Naive B cell (primary cell): Measurements from ENCODE around the gene EXOC2. TPM values are rescaled to one million over a fixed set of nuclear protein-coding genes. Genes with fewer than 3 reads are reported as not detected.
A peak's percentile ranks its signal among the peaks of the same experiment; 100 is the strongest.

ENCODE experiments used
- ATAC-seq, 2 donors: fragments of 150-1000 bp; cut with Tn5 transposase; 2 replicates each; pipeline ENCODE4 v1.10.0; 2021; ENCODE audit warnings: low read depth in 2 of 2, mild to moderate bottlenecking in 2 of 2, moderate library complexity in 2 of 2
- DNase-seq: peaks from one replicate; pipeline ENCODE4 v3.0.0; 2022
- H3K27ac Mint-ChIP-seq, 6 donors: one replicate each; pipeline ENCODE4 v1.8.0; 2020 to 2022; ENCODE audit warnings: mild to moderate bottlenecking in 6 of 6, mixed read lengths in 6 of 6, moderate library complexity in 5 of 6, inconsistent platforms in 2 of 6
- H3K27me3 Mint-ChIP-seq, 3 donors: one replicate each; pipeline ENCODE4 v1.8.0; 2021 to 2022; ENCODE audit warnings: mixed read lengths in 3 of 3, mild to moderate bottlenecking in 1 of 3
- H3K36me3 Mint-ChIP-seq, 2 donors: one replicate each; pipeline ENCODE4 v1.8.0; 2020 to 2022; ENCODE audit warnings: mixed read lengths in 2 of 2, inconsistent platforms in 1 of 2, mild to moderate bottlenecking in 1 of 2
- H3K4me1 Mint-ChIP-seq, 3 donors: one replicate each; pipeline ENCODE4 v1.8.0; 2020 to 2022; ENCODE audit warnings: mixed read lengths in 3 of 3, inconsistent platforms in 1 of 3, mild to moderate bottlenecking in 1 of 3, moderate library complexity in 1 of 3
- H3K4me3 Mint-ChIP-seq, 8 donors: one replicate each; pipeline ENCODE4 v1.8.0; 2020 to 2022; ENCODE audit warnings: mild to moderate bottlenecking in 8 of 8, mixed read lengths in 8 of 8, moderate library complexity in 8 of 8, inconsistent platforms in 2 of 8
- H3K9me3 Mint-ChIP-seq, 7 donors: one replicate each; pipeline ENCODE4 v1.8.0; 2020 to 2022; ENCODE audit warnings: mixed read lengths in 7 of 7, mild to moderate bottlenecking in 5 of 7, inconsistent platforms in 2 of 7, moderate library complexity in 1 of 7
- polyA plus RNA-seq, 6 donors: library from polyadenylated mRNA; unstranded; fragments of 300-500 nt; fragmentation: Illumina TruSeq; gene quantifications; one replicate each; pipeline ENCODE4 v1.2.3, GENCODE V29; 2021; ENCODE audit warnings: low read depth in 6 of 6

Gene EXOC2
- polyA plus RNA-seq, 6 donors from 2014 or later, result 18.0 to 34.8 (median 28.6) TPM

- Mint-ChIP-seq H3K4me1 (peaks cover 0 to 2% (median 0%) of the 10 kb centered on the region in 3 donors), H3K27me3 (peaks cover 13 to 32% (median 19%) of the 10 kb centered on the region in 3 donors), H3K4me3 (no peak overlapping the region), H3K9me3 (peaks cover 0 to 4% (median 0%) of the 10 kb centered on the region in 7 donors), H3K27ac (no peak overlapping the region), H3K36me3 (peaks cover 0 to 8% of the 10 kb centered on the region in 2 donors)
- ATAC-seq, result no peak
- no peak for DNase-seq
Measured at GRCh38 chr6:718345-718744, 25.4 kb upstream of the EXOC2 start.

- H3K4me3 Mint-ChIP-seq, result no peak overlapping the region
- peaks cover 8 to 26% (median 19%) of the 10 kb centered on the region in 3 donors for H3K27me3 Mint-ChIP-seq
- H3K36me3 Mint-ChIP-seq, result peaks cover 0 to 8% of the 10 kb centered on the region in 2 donors
- ATAC-seq, result no peak
- no peak for DNase-seq
- peaks cover 0 to 2% (median 0%) of the 10 kb centered on the region in 3 donors for H3K4me1 Mint-ChIP-seq
- H3K27ac Mint-ChIP-seq, result peak overlapping the region in 1 of 6 donors; percentile 41
- peaks cover 0 to 4% (median 0%) of the 10 kb centered on the region in 7 donors for H3K9me3 Mint-ChIP-seq
Measured at GRCh38 chr6:717135-717534, 24.2 kb upstream of the EXOC2 start.

- peaks cover 0 to 8% of the 10 kb centered on the region in 2 donors for H3K36me3 Mint-ChIP-seq
- no peak overlapping the region for H3K27ac Mint-ChIP-seq
- no peak overlapping the region for H3K4me3 Mint-ChIP-seq
- peaks cover 7 to 10% (median 9%) of the 10 kb centered on the region in 3 donors for H3K4me1 Mint-ChIP-seq
- peaks cover 8 to 21% (median 19%) of the 10 kb centered on the region in 3 donors for H3K27me3 Mint-ChIP-seq
- H3K9me3 Mint-ChIP-seq, result peaks cover 0 to 4% (median 0%) of the 10 kb centered on the region in 7 donors
- ATAC-seq (no peak), DNase-seq (no peak)
Measured at GRCh38 chr6:715709-716491, 23.0 kb upstream of the EXOC2 start.

- H3K9me3 Mint-ChIP-seq, result peaks cover 0 to 4% (median 0%) of the 10 kb centered on the region in 7 donors
- peak overlapping the region in 1 of 8 donors; percentile 43 for H3K4me3 Mint-ChIP-seq
- peaks cover 15 to 22% (median 17%) of the 10 kb centered on the region in 3 donors for H3K4me1 Mint-ChIP-seq
- DNase-seq (no peak), ATAC-seq (no peak)
- peaks cover 0 to 8% of the 10 kb centered on the region in 2 donors for H3K36me3 Mint-ChIP-seq
- H3K27me3 Mint-ChIP-seq, result peaks cover 8 to 21% (median 9%) of the 10 kb centered on the region in 3 donors
- peak overlapping the region in 1 of 6 donors; percentile 83 for H3K27ac Mint-ChIP-seq
Measured at GRCh38 chr6:714100-714499, 21.2 kb upstream of the EXOC2 start.

GRCh38 chr6:713351-713750 lies 20.4 kb upstream of the EXOC2 start:
- no peak for ATAC-seq
- Mint-ChIP-seq H3K4me3 (peak overlapping the region in 2 of 8 donors; percentile 53 to 80), H3K27ac (peak overlapping the region in 3 of 6 donors; percentile 42 to 66 (median 60)), H3K4me1 (peaks cover 15 to 22% (median 17%) of the 10 kb centered on the region in 3 donors), H3K27me3 (peaks cover 8 to 21% (median 9%) of the 10 kb centered on the region in 3 donors), H3K36me3 (peaks cover 0 to 8% of the 10 kb centered on the region in 2 donors), H3K9me3 (peaks cover 0 to 4% (median 0%) of the 10 kb centered on the region in 7 donors)
- DNase-seq, result no peak

- peak overlapping the region in 2 of 8 donors; percentile 65 to 80 for H3K4me3 Mint-ChIP-seq
Measured at GRCh38 chr6:712805-713204, 19.9 kb upstream of the EXOC2 start.

GRCh38 chr6:711925-712324 lies 19.0 kb upstream of the EXOC2 start:
- Mint-ChIP-seq H3K4me3 (peak overlapping the region in 7 of 8 donors; percentile 95 to 100 (median 99)), H3K4me1 (peaks cover 15 to 22% (median 17%) of the 10 kb centered on the region in 3 donors), H3K36me3 (peaks cover 0 to 4% of the 10 kb centered on the region in 2 donors), H3K27ac (peak overlapping the region; percentile 96 to 99 (median 99)), H3K9me3 (peaks cover 0 to 3% (median 0%) of the 10 kb centered on the region in 7 donors), H3K27me3 (peaks cover 0 to 10% (median 8%) of the 10 kb centered on the region in 3 donors)
- no peak for ATAC-seq
- DNase-seq, result no peak

More at GRCh38 chr6:712805-713204, 19.9 kb upstream of the EXOC2 start:
- H3K27me3 Mint-ChIP-seq, result peaks cover 4 to 16% (median 9%) of the 10 kb centered on the region in 3 donors
- H3K36me3 Mint-ChIP-seq, result peaks cover 0 to 8% of the 10 kb centered on the region in 2 donors
- peaks cover 15 to 22% (median 17%) of the 10 kb centered on the region in 3 donors for H3K4me1 Mint-ChIP-seq
- H3K27ac Mint-ChIP-seq, result peak overlapping the region in 2 of 6 donors; percentile 33 to 56
- DNase-seq, result no peak
- ATAC-seq, result no peak
- peaks cover 0 to 4% (median 0%) of the 10 kb centered on the region in 7 donors for H3K9me3 Mint-ChIP-seq

- ATAC-seq, result peak; percentile 88 to 89
- DNase-seq, result peak; percentile 56
- Mint-ChIP-seq H3K4me1 (peaks cover 15 to 22% (median 17%) of the 10 kb centered on the region in 3 donors), H3K9me3 (peaks cover 0 to 3% (median 0%) of the 10 kb centered on the region in 7 donors), H3K4me3 (peak overlapping the region; percentile 95 to 100 (median 99)), H3K36me3 (no peaks in the 10 kb centered on the region), H3K27ac (peak overlapping the region; percentile 96 to 99 (median 99)), H3K27me3 (peaks cover 0 to 8% (median 0%) of the 10 kb centered on the region in 3 donors)
Measured at GRCh38 chr6:710601-711571, 17.9 kb upstream of the EXOC2 start.

GRCh38 chr6:709471-710056 lies 16.6 kb upstream of the EXOC2 start:
- peaks cover 0 to 3% (median 0%) of the 10 kb centered on the region in 7 donors for H3K9me3 Mint-ChIP-seq
- peaks cover 0 to 8% (median 0%) of the 10 kb centered on the region in 3 donors for H3K27me3 Mint-ChIP-seq
- ATAC-seq (no peak), DNase-seq (no peak)
- H3K36me3 Mint-ChIP-seq, result no peaks in the 10 kb centered on the region
- H3K4me3 Mint-ChIP-seq, result peak overlapping the region in 6 of 8 donors; percentile 76 to 100 (median 100)
- H3K4me1 Mint-ChIP-seq, result peaks cover 15 to 22% (median 17%) of the 10 kb centered on the region in 3 donors
- no peak overlapping the region for H3K27ac Mint-ChIP-seq

GRCh38 chr6:708237-708598 lies 15.3 kb upstream of the EXOC2 start:
- H3K36me3 Mint-ChIP-seq, result no peaks in the 10 kb centered on the region
- H3K4me3 Mint-ChIP-seq, result peak overlapping the region in 2 of 8 donors; percentile 34 to 52
- H3K27me3 Mint-ChIP-seq, result peaks cover 0 to 8% (median 0%) of the 10 kb centered on the region in 3 donors
- peaks cover 15 to 22% (median 17%) of the 10 kb centered on the region in 3 donors for H3K4me1 Mint-ChIP-seq
- H3K9me3 Mint-ChIP-seq, result peaks cover 0 to 3% (median 0%) of the 10 kb centered on the region in 7 donors
- ATAC-seq (no peak), DNase-seq (no peak)
- H3K27ac Mint-ChIP-seq, result no peak overlapping the region

GRCh38 chr6:707576-708236 lies 14.8 kb upstream of the EXOC2 start:
- peaks cover 0 to 3% (median 0%) of the 10 kb centered on the region in 7 donors for H3K9me3 Mint-ChIP-seq
- peak overlapping the region in 2 of 8 donors; percentile 34 to 52 for H3K4me3 Mint-ChIP-seq
- peaks cover 15 to 22% (median 17%) of the 10 kb centered on the region in 3 donors for H3K4me1 Mint-ChIP-seq
- no peaks in the 10 kb centered on the region for H3K36me3 Mint-ChIP-seq
- no peak overlapping the region for H3K27ac Mint-ChIP-seq
- peaks cover 0 to 8% (median 0%) of the 10 kb centered on the region in 3 donors for H3K27me3 Mint-ChIP-seq
- DNase-seq (no peak), ATAC-seq (no peak)

GRCh38 chr6:706819-707381 lies 14.0 kb upstream of the EXOC2 start:
- Mint-ChIP-seq H3K36me3 (no peaks in the 10 kb centered on the region), H3K27ac (peak overlapping the region in 1 of 6 donors; percentile 29), H3K9me3 (peaks cover 0 to 3% (median 0%) of the 10 kb centered on the region in 7 donors), H3K4me1 (peaks cover 15 to 22% (median 16%) of the 10 kb centered on the region in 3 donors), H3K27me3 (peaks cover 0 to 8% (median 0%) of the 10 kb centered on the region in 3 donors), H3K4me3 (no peak overlapping the region)
- ATAC-seq (no peak), DNase-seq (no peak)
